Skeletal muscle cell (primary cell): ENCODE results near the gene ZDHHC11.
"Not testable (repeated sequence)": the region's sequence is repeated elsewhere in the genome, so short reads cannot be mapped to it uniquely, and the experiment has no call there.

Experiments used
- DNase-seq: peaks from one replicate; pipeline ENCODE4 v3.0.0-alpha.2; 2010; ENCODE audit warnings: low read depth
- H3K4me3 ChIP-seq: 2 replicates; pipeline ENCODE4 v1.5.1; 2011; ENCODE audit warnings: low read depth, mild to moderate bottlenecking, control low read depth, low read length, moderate library complexity

Gene ZDHHC11

GRCh38 chr5:847736-848135 is 3.0 kb downstream of the ZDHHC11 start:
- not testable (repeated sequence) for H3K4me3 ChIP-seq, DNase-seq

DNA sequence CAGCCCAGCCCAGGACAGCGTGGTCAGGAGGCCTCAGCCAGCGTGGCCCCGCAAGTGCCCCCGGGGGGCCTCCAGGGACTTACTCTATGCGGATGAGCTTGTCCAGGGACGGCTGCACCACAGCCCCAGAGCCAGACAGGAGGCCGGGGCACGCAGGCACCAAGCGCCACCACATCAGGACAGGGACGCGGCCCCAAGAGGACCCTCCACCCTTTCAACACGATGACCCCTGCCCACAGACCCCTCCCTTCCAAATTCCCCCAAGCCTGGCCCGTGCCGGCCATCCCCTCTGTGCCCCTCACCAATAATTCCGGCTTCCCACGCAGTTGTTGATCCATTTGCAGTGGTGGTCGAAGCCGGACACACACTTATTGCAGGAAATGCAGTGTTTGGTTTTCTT is 3.6 kb downstream of the ZDHHC11 start:
- DNase-seq, H3K4me3 ChIP-seq: not testable (repeated sequence)

DNA sequence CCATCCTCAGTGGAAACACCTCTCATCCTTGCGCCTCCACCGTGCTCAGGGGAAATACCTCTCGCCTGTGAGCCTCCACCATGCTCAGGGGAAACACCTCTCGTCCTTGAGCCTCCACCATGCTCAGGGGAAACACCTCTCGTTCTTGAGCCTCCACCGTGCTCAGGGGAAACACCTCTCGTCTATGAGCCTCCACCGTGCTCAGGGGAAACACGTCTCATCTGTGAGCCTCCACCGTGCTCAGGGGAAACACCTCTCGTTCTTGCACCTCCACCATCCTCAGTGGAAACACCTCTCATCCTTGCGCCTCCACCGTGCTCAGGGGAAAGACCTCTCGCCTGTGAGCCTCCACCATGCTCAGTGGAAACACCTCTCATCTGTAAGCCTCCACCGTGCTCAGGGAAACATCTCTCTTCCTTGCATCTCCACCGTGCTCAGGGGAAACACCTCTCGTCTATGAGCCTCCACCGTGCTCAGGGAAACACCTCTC is 4.1 kb downstream of the ZDHHC11 start:
- not testable (repeated sequence) for H3K4me3 ChIP-seq, DNase-seq

GRCh38 chr5:845676-846601 is 4.8 kb downstream of the ZDHHC11 start:
- H3K4me3 ChIP-seq, DNase-seq: not testable (repeated sequence)

DNA sequence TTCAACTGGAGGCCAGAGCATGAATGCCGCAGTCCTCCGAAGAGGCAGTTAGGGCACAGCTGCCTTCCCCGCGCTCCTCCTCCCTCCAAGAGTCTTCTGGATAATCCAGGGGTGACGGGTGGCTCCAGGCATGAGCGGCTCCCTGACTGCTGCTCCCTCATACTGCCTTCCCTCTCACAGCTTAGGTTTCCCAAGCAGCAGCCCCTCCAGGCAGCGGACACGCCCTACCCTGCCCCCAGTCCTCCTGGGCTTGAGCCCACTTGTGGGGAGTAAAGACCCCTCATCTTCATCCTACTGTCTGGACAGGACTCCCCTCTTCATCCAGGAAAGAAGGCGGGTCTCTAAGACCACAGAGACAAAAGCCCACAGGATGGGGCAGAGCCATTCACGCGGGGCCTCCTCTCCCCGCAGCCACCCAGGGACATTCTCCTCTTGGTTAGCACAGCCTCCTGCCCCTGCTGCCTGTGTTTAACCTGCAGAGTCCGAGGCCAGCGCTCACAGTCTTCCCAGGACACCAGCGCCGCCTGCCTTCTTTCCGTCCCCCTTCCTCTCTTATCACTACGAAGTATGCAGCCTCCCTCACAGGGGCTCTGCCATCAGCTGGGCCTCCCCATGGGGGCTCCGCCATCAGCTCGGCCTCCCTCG is 5.6 kb downstream of the ZDHHC11 start:
- H3K4me3 ChIP-seq, DNase-seq: not testable (repeated sequence)

- H3K4me3 ChIP-seq, DNase-seq: not testable (repeated sequence)
Measured at GRCh38 chr5:844426-844825, 6.4 kb downstream of the ZDHHC11 start.

DNA sequence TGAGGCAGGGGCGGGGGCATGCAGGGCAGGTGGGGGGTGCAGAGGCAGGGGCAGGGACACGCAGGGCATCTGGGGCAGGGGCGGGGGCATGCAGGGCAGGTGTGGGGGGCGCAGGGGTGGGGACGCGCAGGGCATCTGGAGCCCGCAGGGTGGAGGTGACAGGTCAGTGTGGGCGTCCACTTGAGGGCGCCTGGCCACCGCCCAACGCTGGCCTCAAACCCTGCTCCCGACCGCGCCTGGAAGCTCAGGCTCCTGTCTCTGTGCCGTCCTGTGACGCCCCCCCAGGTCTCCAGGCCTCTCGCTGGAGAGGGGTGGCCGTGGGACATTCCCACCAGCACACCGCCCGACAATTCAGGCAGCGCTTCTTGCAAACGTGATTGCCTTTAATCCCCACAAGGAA is 6.9 kb downstream of the ZDHHC11 start:
- not testable (repeated sequence) for H3K4me3 ChIP-seq, DNase-seq

GRCh38 chr5:843371-843770 is 7.4 kb downstream of the ZDHHC11 start:
- DNase-seq = not testable (repeated sequence)

GRCh38 chr5:842402-843221 is 8.2 kb downstream of the ZDHHC11 start:
- DNase-seq, H3K4me3 ChIP-seq: not testable (repeated sequence)

More at GRCh38 chr5:843371-843770, 7.4 kb downstream of the ZDHHC11 start:
- H3K4me3 ChIP-seq = not testable (repeated sequence)

DNA sequence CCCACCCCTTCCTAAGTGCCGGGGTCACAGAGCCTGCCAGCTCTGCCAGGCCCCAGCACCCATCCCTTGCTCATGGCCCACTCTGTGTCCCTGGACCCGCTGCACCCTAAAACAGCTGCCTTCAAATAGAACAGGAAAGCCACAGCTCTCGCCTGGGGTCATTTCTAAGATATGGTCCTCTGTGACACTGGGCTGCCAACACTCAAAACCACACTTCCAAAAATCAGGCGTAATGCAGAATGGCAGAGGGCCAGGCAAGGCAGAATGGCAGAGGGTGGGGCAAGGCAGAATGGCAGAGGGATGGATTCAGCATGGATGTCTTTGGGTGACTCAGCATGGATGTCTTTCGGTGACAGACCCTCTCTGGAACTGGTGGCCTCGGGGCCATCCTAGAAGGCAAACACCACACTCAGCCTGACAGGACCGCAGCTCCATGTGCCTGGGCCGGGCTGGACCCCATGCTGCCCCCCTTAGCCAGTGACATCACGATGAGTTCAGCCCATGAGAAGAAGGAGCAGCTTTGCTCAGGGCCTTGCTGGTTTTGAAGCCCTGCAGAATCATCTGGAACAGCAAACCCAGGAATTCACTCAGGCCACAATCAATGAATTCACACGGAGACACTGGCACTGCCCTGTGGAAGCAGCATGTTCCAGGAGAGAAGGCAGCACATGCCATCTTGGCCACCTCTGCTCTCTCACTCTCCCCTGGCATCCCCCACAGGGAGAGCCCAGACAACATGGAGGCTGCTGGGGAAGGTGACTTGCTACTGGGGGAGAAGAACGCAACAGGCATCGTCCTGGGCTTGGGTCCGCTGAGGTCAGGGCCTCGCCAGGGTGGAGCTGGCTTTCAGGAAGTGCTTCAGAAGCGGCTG is 9.0 kb downstream of the ZDHHC11 start:
- H3K4me3 ChIP-seq, DNase-seq: not testable (repeated sequence)

DNA sequence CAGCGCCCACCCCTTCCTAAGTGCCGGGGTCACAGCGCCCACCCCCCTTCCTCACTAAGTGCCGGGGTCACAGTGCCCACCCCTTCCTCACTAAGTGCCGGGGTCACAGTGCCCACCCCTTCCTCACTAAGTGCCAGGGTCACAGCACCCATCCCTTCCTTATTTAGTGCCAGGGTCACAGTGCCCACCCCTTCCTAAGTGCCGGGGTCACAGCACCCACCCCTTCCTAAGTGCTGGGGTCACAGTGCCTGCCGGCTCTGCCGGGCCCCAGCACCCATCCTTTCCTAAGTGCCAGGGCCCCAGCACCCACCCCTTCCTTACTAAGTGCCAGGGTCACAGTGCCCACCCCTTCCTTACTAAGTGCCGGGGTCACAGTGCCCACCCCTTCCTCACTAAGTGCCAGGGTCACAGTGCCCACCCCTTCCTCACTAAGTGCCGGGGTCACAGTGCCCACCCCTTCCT is 9.8 kb downstream of the ZDHHC11 start:
- DNase-seq, H3K4me3 ChIP-seq: not testable (repeated sequence)

GRCh38 chr5:840118-840973 is 10.4 kb downstream of the ZDHHC11 start:
- DNase-seq = not testable (repeated sequence)

DNA sequence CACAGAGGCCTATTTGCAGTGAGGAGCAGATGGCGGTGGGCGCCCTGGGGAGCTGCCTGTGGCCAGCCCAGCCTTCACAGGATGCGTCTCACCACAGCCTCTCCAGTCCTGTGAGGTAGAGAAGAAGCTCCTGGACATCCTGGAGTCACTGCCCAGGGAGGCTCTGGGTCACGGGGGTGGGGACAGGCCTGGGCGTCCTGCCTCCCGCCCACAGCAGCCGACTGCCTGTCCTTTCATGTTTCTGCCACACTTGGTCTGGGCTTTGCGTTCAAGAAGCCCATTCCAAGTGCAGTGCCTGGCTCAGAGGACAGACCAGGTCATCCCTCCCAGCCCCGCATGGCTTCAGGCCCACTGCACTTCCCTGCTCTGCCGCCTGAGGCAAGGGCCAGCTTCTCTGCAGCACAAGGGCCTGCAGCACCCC is 12.3 kb downstream of the ZDHHC11 start:
- not testable (repeated sequence) for DNase-seq, H3K4me3 ChIP-seq

More at GRCh38 chr5:840118-840973, 10.4 kb downstream of the ZDHHC11 start:
- not testable (repeated sequence) for H3K4me3 ChIP-seq

DNA sequence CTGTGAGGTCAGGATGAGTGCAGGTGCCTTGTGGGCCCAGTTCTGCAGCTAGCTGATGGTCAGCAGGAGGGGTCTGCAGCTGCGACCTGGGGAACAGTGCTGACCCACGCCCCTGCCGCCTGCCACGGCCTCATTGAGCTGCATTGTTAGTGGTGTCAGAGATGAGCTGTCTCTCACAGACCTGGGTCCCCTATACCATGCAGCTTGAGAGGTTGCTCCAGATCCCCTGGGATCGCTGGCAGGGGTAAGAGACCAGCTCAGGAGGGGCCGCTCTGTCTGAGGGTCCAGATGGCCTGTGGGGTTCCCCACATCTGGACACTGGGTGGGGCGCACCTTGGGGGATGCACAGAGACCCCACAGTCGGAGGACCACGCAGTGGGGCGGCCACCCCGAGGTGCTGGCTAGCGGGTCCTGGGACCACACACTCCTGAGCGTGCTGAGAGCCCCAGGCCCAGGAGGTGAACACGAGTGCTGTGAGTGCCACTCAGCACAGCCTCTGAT is 13.1 kb downstream of the ZDHHC11 start:
- not testable (repeated sequence) for H3K4me3 ChIP-seq, DNase-seq

- H3K4me3 ChIP-seq, DNase-seq: not testable (repeated sequence)
Measured at GRCh38 chr5:835933-836612, 14.7 kb downstream of the ZDHHC11 start.

- not testable (repeated sequence) for DNase-seq, H3K4me3 ChIP-seq
Measured at GRCh38 chr5:834013-834412, 16.8 kb downstream of the ZDHHC11 start.

GRCh38 chr5:828194-828593 is 22.6 kb downstream of the ZDHHC11 start:
- DNase-seq, H3K4me3 ChIP-seq: not testable (repeated sequence)
